HepG2 (cell line): ENCODE measurements around the gene DGAT2. TPM values are rescaled to one million over a fixed set of nuclear protein-coding genes. Genes with fewer than 3 reads are reported as not detected.

Source experiments
- CAMTA2 ChIP-seq: sonication (generic); formaldehyde crosslinking; IDR thresholded peaks from 2 replicates; pipeline ENCODE4 v1.4.0; 2020; ENCODE audit warnings: mild to moderate bottlenecking, missing genetic modification reagents, borderline replicate concordance
- ELF1 ChIP-seq: sonication (generic); formaldehyde crosslinking; IDR thresholded peaks from 2 replicates; pipeline ENCODE4 v1.4.0; 2020; ENCODE audit warnings: missing genetic modification reagents
- KDM2A ChIP-seq: sonication (generic); formaldehyde crosslinking; IDR thresholded peaks from 2 replicates; pipeline ENCODE4 v1.4.0; 2020; ENCODE audit warnings: low read depth, missing genetic modification reagents, borderline replicate concordance
- KLF9 ChIP-seq: IDR thresholded peaks from 2 replicates; pipeline ENCODE4 v1.6.1; 2016; ENCODE audit warnings: low read depth
- KMT2A ChIP-seq: sonication (generic); formaldehyde crosslinking; IDR thresholded peaks from 2 replicates; pipeline ENCODE4 v1.4.0; 2020; ENCODE audit warnings: missing genetic modification reagents
- KMT2B ChIP-seq: IDR thresholded peaks from 2 replicates; pipeline ENCODE4 v1.6.1; 2016; ENCODE audit warnings: missing genetic modification reagents, missing compliant biosample characterization
- MTF1 ChIP-seq: sonication (generic); formaldehyde crosslinking; IDR thresholded peaks from 2 replicates; pipeline ENCODE4 v1.5.0; 2020; ENCODE audit warnings: missing genetic modification reagents
- MXD4 ChIP-seq: IDR thresholded peaks from 2 replicates; pipeline ENCODE4 v1.6.1; 2016; ENCODE audit warnings: mild to moderate bottlenecking, missing biosample characterization, missing genetic modification reagents
- NR2F6 ChIP-seq, 2 experiments: IDR thresholded peaks; 2 replicates each; pipeline ENCODE4 v1.6.1; 2016; ENCODE audit warnings: antibody characterized with exemption in 1 of 2, mild to moderate bottlenecking in 1 of 2
- ZNF30 ChIP-seq: sonication (generic); formaldehyde crosslinking; IDR thresholded peaks from 2 replicates; pipeline ENCODE4 v1.5.0; 2020; ENCODE audit warnings: mild to moderate bottlenecking, missing genetic modification reagents
- ZNF335 ChIP-seq: sonication (generic); formaldehyde crosslinking; IDR thresholded peaks from 2 replicates; pipeline ENCODE4 v1.4.0; 2020; ENCODE audit warnings: missing genetic modification reagents
- ZNF761 ChIP-seq: sonication (generic); formaldehyde crosslinking; conservative IDR thresholded peaks from 2 replicates; pipeline ENCODE4 v1.4.0; 2020; ENCODE audit warnings: mild to moderate bottlenecking, missing genetic modification reagents
- ZSCAN21 ChIP-seq: sonication (generic); formaldehyde crosslinking; IDR thresholded peaks from 2 replicates; pipeline ENCODE4 v1.8.0; 2022; ENCODE audit warnings: mild to moderate bottlenecking, missing genetic modification reagents, moderate library complexity, borderline replicate concordance
- polyA plus RNA-seq, 8 experiments: library from polyadenylated mRNA; depleted of rRNA in 3 of 8; stranded (reverse) in 7 of 8; unstranded in 1 of 8; fragments of >200 nt; fragmentation: Illumina TruSeq in 4 of 8; extraction: Trizol in 4 of 8; gene quantifications; 2 replicates each; pipeline versions ENCODE4 v1.2.1 to v1.2.3, GENCODE V29; 2011 to 2016; ENCODE audit warnings: low read depth in 4 of 8, missing spikeins in 1 of 8, mixed read lengths in 1 of 8; ENCODE audit not compliant: insufficient read depth in 1 of 8
- total RNA-seq, 5 experiments: library from RNA; depleted of rRNA; stranded (reverse); fragments of >200 nt; fragmentation: Illumina TruSeq; extraction: Trizol; gene quantifications; 2 replicates each; pipeline ENCODE4 v1.2.3, GENCODE V29; 2016; ENCODE audit warnings: low read depth in 1 of 5
- TF ChIP-seq, protein P1 (sequence below): sonication (generic); formaldehyde crosslinking; IDR thresholded peaks from 2 replicates; pipeline ENCODE4 v1.8.1; 2022; ENCODE audit warnings: mild to moderate bottlenecking, missing genetic modification reagents
- TF ChIP-seq, protein P2 (sequence below): sonication (generic); formaldehyde crosslinking; IDR thresholded peaks from 2 replicates; pipeline ENCODE4 v1.5.0; 2020; ENCODE audit warnings: missing genetic modification reagents
- TF ChIP-seq, protein P3 (sequence below): sonication (generic); formaldehyde crosslinking; IDR thresholded peaks from 2 replicates; pipeline ENCODE4 v1.4.0; 2020; ENCODE audit warnings: mild to moderate bottlenecking, low read depth, missing genetic modification reagents
- TF ChIP-seq, protein P4 (sequence below): sonication (generic); formaldehyde crosslinking; IDR thresholded peaks from 2 replicates; pipeline ENCODE4 v1.4.0; 2020; ENCODE audit warnings: mild to moderate bottlenecking, missing genetic modification reagents
- TF ChIP-seq, protein P5 (sequence below): sonication (generic); formaldehyde crosslinking; IDR thresholded peaks from 2 replicates; pipeline ENCODE4 v1.5.0; 2020; ENCODE audit warnings: mild to moderate bottlenecking, missing genetic modification reagents, borderline replicate concordance
- TF ChIP-seq, protein P6 (sequence below): sonication (generic); formaldehyde crosslinking; IDR thresholded peaks from 2 replicates; pipeline ENCODE4 v1.4.0; 2020; ENCODE audit warnings: missing genetic modification reagents; ENCODE audit errors: not compliant biosample characterization
- TF ChIP-seq, protein P7 (sequence below): sonication (generic); formaldehyde crosslinking; IDR thresholded peaks from 2 replicates; pipeline ENCODE4 v1.4.0; 2020; ENCODE audit warnings: low read depth, mild to moderate bottlenecking, missing genetic modification reagents

The DGAT2 gene
- total and polyA plus RNA-seq, 2 of the 13 experiments (the other 11 are each of a cell fraction or from before 2014, with no cell fraction given), result 39.0 to 65.6 TPM

DNA sequence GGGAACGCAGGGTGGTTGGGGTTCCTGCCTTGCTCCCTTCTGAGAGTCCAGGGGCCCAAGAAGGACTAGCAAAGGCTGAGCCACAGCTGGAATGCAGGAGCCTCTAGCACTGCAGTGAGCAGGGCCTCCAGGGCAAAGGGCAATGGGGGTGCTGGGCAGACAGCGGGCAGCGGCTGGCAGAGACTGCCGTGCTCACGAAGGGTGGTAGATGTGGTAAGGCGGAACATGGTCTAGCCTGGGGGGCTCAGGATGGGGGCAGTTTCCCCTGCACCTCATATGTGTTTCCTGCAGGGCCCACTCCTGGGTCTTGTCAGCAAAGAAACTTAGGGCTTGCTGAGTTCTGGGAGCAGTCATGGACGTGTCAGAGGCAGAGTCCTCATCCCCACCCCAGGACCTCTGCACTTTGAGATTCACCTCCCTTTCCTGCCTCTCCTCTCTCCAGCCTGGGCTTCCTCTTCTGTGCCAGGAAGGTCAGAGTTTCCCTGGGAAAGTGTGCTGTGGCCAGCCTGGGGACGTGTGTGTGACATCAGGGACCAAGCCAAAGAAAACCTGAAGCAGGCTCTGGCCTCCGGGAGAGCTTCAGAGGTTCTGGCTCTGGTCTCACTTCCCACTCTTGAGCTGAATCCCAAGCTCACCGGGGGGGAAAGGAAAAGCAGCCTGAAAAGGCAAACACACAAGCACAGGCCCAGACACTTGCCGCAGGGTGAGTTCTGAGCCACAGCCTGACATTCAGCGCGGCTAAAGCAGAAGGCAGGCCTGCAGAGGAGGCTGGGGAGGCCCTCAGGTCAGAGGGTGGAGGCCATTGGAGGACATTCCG lies 46.5 kb upstream of the DGAT2 start (continued):
- TF ChIP-seq, protein P1, sequence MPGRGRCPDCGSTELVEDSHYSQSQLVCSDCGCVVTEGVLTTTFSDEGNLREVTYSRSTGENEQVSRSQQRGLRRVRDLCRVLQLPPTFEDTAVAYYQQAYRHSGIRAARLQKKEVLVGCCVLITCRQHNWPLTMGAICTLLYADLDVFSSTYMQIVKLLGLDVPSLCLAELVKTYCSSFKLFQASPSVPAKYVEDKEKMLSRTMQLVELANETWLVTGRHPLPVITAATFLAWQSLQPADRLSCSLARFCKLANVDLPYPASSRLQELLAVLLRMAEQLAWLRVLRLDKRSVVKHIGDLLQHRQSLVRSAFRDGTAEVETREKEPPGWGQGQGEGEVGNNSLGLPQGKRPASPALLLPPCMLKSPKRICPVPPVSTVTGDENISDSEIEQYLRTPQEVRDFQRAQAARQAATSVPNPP (CRISPR knock-in tag), result no peak; the same call in 1 of the 2 replicates
- TF ChIP-seq KDM2A (CRISPR knock-in tag), result 0 out of 2 replicates have a peak, but pooled peaks have one; percentile 54
- TF ChIP-seq, protein P2, sequence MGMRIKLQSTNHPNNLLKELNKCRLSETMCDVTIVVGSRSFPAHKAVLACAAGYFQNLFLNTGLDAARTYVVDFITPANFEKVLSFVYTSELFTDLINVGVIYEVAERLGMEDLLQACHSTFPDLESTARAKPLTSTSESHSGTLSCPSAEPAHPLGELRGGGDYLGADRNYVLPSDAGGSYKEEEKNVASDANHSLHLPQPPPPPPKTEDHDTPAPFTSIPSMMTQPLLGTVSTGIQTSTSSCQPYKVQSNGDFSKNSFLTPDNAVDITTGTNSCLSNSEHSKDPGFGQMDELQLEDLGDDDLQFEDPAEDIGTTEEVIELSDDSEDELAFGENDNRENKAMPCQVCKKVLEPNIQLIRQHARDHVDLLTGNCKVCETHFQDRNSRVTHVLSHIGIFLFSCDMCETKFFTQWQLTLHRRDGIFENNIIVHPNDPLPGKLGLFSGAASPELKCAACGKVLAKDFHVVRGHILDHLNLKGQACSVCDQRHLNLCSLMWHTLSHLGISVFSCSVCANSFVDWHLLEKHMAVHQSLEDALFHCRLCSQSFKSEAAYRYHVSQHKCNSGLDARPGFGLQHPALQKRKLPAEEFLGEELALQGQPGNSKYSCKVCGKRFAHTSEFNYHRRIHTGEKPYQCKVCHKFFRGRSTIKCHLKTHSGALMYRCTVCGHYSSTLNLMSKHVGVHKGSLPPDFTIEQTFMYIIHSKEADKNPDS, result no peak
- TF ChIP-seq, protein P3, sequence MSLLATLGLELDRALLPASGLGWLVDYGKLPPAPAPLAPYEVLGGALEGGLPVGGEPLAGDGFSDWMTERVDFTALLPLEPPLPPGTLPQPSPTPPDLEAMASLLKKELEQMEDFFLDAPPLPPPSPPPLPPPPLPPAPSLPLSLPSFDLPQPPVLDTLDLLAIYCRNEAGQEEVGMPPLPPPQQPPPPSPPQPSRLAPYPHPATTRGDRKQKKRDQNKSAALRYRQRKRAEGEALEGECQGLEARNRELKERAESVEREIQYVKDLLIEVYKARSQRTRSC, result 0 out of 2 replicates have a peak, but pooled peaks have one; percentile 37
- peak; percentile 82; the same call in 1 of the 2 replicates for TF ChIP-seq CAMTA2
- no peak for TF ChIP-seq ZNF30
- TF ChIP-seq MTF1 (CRISPR knock-in tag), result no peak
- TF ChIP-seq ELF1 (CRISPR knock-in tag), result peak; percentile 32; the same call in 1 of the 2 replicates
- TF ChIP-seq KMT2A (CRISPR knock-in tag), result no peak
- TF ChIP-seq, protein P4, sequence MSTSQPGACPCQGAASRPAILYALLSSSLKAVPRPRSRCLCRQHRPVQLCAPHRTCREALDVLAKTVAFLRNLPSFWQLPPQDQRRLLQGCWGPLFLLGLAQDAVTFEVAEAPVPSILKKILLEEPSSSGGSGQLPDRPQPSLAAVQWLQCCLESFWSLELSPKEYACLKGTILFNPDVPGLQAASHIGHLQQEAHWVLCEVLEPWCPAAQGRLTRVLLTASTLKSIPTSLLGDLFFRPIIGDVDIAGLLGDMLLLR (CRISPR knock-in tag), result peak; percentile 39; the same call in 1 of the 2 replicates
- no peak for TF ChIP-seq KLF9 (CRISPR knock-in tag)
- 0 out of 2 replicates have a peak, but pooled peaks have one; percentile 17 for TF ChIP-seq ZSCAN21 (CRISPR knock-in tag)
- peak; percentile 32; the same call in 1 of the 2 replicates for TF ChIP-seq ZNF761 (CRISPR knock-in tag)
- TF ChIP-seq, protein P5, sequence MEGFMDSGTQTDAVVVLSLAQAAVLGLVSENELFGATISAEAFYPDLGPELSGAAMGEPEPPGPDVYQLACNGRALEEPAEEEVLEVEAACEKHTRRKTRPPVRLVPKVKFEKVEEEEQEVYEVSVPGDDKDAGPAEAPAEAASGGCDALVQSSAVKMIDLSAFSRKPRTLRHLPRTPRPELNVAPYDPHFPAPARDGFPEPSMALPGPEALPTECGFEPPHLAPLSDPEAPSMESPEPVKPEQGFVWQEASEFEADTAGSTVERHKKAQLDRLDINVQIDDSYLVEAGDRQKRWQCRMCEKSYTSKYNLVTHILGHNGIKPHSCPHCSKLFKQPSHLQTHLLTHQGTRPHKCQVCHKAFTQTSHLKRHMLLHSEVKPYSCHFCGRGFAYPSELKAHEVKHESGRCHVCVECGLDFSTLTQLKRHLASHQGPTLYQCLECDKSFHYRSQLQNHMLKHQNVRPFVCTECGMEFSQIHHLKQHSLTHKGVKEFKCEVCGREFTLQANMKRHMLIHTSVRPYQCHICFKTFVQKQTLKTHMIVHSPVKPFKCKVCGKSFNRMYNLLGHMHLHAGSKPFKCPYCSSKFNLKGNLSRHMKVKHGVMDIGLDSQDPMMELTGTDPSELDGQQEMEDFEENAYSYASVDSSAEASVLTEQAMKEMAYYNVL (CRISPR knock-in tag), result peak; percentile 93
- TF ChIP-seq, protein P6, sequence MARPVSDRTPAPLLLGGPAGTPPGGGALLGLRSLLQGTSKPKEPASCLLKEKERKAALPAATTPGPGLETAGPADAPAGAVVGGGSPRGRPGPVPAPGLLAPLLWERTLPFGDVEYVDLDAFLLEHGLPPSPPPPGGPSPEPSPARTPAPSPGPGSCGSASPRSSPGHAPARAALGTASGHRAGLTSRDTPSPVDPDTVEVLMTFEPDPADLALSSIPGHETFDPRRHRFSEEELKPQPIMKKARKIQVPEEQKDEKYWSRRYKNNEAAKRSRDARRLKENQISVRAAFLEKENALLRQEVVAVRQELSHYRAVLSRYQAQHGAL (CRISPR knock-in tag), result peak; percentile 37
- TF ChIP-seq, protein P7, sequence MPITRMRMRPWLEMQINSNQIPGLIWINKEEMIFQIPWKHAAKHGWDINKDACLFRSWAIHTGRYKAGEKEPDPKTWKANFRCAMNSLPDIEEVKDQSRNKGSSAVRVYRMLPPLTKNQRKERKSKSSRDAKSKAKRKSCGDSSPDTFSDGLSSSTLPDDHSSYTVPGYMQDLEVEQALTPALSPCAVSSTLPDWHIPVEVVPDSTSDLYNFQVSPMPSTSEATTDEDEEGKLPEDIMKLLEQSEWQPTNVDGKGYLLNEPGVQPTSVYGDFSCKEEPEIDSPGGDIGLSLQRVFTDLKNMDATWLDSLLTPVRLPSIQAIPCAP (CRISPR knock-in tag), result no peak
- TF ChIP-seq NR2F6 (IDR thresholded peaks at IDR 0.05), result peak; percentile 87
- TF ChIP-seq NR2F6 (CRISPR knock-in tag; IDR thresholded peaks at IDR 0.05), result peak; percentile 82
- TF ChIP-seq ZNF335 (CRISPR knock-in tag), result no peak; the same call in 1 of the 2 replicates
- no peak; the same call in 1 of the 2 replicates for TF ChIP-seq MXD4 (CRISPR knock-in tag)
- TF ChIP-seq KMT2B (CRISPR knock-in tag), result no peak
